GM23338 (cell line): Measurements from ENCODE around the gene YPEL3.

Source experiments
- CREB1 ChIP-seq: fragments of 250-450 bp; sonication (Bioruptor Pico); IDR thresholded peaks from 2 replicates; pipeline ENCODE4 v1.5.0; 2020; ENCODE audit warnings: low read depth, mild to moderate bottlenecking, moderate library complexity
- EZH2 ChIP-seq: fragments of 200-600 bp; sonication (generic); IDR thresholded peaks from one replicate; pipeline ENCODE4 v1.8.0; 2017; ENCODE audit warnings: antibody characterized with exemption, mild to moderate bottlenecking, low read depth; ENCODE audit not compliant: unreplicated experiment
- EZH2phosphoT487 ChIP-seq: fragments of 200-600 bp; sonication (generic); IDR thresholded peaks from one replicate; pipeline ENCODE4 v1.8.1; 2018; ENCODE audit warnings: antibody characterized with exemption; ENCODE audit not compliant: unreplicated experiment
- JUNB ChIP-seq: IDR thresholded peaks from one replicate; pipeline ENCODE4 v1.6.1; 2016; ENCODE audit warnings: antibody characterized with exemption; ENCODE audit not compliant: unreplicated experiment
- NANOG ChIP-seq: IDR thresholded peaks from 2 replicates; pipeline ENCODE4 v1.6.1; 2016; ENCODE audit warnings: antibody characterized with exemption, borderline replicate concordance
- POLR2AphosphoS5 ChIP-seq: IDR thresholded peaks from 2 replicates; pipeline ENCODE4 v1.6.1; 2016; ENCODE audit warnings: antibody characterized with exemption, low read depth
- STAT1 ChIP-seq: IDR thresholded peaks from one replicate; pipeline ENCODE4 v1.6.1; 2016; ENCODE audit warnings: antibody characterized with exemption; ENCODE audit not compliant: unreplicated experiment
- ZNF114 ChIP-seq: fragments of 250-450 bp; sonication (Bioruptor Pico); IDR thresholded peaks from 2 replicates; pipeline ENCODE4 v1.5.0; 2020; ENCODE audit warnings: mild to moderate bottlenecking, moderate library complexity
- ZNF331 ChIP-seq: fragments of 250-450 bp; sonication (Bioruptor Pico); IDR thresholded peaks from 2 replicates; pipeline ENCODE4 v1.5.0; 2020; ENCODE audit warnings: low read depth, mild to moderate bottlenecking, moderate library complexity
- TF ChIP-seq, protein P1 (sequence below), 2 experiments: fragments of 200-600 bp in 1 of 2; sonication (generic) in 1 of 2; conservative IDR thresholded peaks; 2 replicates each; pipeline versions ENCODE4 v1.5.1 to v1.6.1; 2016 to 2017; ENCODE audit warnings: antibody characterized with exemption in 2 of 2, low read depth in 2 of 2, mild to moderate bottlenecking in 2 of 2, moderate library complexity in 1 of 2
- TF ChIP-seq, protein P2 (sequence below): IDR thresholded peaks from 2 replicates; pipeline ENCODE4 v1.6.1; 2016; ENCODE audit warnings: antibody characterized with exemption
- TF ChIP-seq, protein P3 (sequence below): IDR thresholded peaks from one replicate; pipeline ENCODE4 v1.6.1; 2018; ENCODE audit warnings: antibody characterized with exemption; ENCODE audit not compliant: unreplicated experiment
- TF ChIP-seq, protein P4 (sequence below): fragments of 250-450 bp; sonication (Bioruptor Pico); IDR thresholded peaks from 2 replicates; pipeline ENCODE4 v1.5.0; 2020; ENCODE audit warnings: mild to moderate bottlenecking, moderate library complexity

DNA sequence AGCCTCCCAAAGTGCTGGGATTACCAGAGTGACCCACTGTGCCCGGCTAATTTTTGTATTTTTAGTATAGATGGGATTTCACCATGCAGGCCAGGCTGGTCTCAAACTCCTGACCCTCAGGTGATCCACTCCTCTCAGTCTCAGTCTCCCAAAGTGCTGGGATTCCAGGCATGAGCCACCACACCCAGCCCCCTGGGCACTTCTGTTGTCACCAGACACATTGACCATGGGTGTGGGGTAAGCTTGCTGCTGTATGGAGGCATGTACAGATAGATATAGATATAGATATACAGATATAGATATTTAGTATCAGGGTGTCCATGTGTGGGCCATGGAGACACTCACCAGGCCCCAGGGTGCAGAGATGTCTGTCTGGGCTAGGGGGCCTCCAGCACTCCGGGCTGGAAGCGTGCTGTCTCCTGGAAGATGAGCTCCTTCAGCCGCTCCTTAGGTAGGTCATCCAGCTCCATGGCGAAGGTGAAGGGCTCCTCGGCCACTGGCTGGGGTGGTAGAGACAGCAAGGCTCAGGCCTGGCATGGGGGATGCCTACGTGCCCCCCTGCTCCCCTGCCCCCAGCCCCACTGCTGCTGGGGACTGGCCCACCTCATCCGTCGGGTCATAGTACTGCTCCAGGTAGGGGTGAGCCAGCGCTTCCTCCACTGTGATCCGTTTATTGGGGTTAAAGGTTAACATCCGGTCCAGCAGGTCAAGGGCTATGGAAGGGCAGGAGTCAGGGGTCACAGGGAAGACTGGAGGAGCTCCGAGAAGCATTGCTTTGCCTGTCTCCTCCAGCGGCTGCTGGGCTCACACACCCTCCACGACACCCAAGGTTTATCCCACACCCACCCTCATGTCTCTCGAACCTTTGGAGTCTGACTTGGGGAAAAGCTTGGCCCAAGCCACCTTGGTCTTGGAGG, 20.5 kb upstream of the YPEL3 start:
- TF ChIP-seq, protein P1, sequence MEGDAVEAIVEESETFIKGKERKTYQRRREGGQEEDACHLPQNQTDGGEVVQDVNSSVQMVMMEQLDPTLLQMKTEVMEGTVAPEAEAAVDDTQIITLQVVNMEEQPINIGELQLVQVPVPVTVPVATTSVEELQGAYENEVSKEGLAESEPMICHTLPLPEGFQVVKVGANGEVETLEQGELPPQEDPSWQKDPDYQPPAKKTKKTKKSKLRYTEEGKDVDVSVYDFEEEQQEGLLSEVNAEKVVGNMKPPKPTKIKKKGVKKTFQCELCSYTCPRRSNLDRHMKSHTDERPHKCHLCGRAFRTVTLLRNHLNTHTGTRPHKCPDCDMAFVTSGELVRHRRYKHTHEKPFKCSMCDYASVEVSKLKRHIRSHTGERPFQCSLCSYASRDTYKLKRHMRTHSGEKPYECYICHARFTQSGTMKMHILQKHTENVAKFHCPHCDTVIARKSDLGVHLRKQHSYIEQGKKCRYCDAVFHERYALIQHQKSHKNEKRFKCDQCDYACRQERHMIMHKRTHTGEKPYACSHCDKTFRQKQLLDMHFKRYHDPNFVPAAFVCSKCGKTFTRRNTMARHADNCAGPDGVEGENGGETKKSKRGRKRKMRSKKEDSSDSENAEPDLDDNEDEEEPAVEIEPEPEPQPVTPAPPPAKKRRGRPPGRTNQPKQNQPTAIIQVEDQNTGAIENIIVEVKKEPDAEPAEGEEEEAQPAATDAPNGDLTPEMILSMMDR (conservative IDR thresholded peaks at IDR 0.05; ENCODE audit: low read depth in 2 of 2): no peak
- TF ChIP-seq EZH2 (no peak), POLR2AphosphoS5 (no peak), NANOG (no peak), CREB1 (CRISPR knock-in tag) (no peak), ZNF114 (CRISPR knock-in tag) (no peak), JUNB (no peak), EZH2phosphoT487 (no peak), STAT1 (no peak), ZNF331 (CRISPR knock-in tag) (no peak)
- TF ChIP-seq, protein P2, sequence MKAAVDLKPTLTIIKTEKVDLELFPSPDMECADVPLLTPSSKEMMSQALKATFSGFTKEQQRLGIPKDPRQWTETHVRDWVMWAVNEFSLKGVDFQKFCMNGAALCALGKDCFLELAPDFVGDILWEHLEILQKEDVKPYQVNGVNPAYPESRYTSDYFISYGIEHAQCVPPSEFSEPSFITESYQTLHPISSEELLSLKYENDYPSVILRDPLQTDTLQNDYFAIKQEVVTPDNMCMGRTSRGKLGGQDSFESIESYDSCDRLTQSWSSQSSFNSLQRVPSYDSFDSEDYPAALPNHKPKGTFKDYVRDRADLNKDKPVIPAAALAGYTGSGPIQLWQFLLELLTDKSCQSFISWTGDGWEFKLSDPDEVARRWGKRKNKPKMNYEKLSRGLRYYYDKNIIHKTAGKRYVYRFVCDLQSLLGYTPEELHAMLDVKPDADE: no peak
- TF ChIP-seq, protein P3, sequence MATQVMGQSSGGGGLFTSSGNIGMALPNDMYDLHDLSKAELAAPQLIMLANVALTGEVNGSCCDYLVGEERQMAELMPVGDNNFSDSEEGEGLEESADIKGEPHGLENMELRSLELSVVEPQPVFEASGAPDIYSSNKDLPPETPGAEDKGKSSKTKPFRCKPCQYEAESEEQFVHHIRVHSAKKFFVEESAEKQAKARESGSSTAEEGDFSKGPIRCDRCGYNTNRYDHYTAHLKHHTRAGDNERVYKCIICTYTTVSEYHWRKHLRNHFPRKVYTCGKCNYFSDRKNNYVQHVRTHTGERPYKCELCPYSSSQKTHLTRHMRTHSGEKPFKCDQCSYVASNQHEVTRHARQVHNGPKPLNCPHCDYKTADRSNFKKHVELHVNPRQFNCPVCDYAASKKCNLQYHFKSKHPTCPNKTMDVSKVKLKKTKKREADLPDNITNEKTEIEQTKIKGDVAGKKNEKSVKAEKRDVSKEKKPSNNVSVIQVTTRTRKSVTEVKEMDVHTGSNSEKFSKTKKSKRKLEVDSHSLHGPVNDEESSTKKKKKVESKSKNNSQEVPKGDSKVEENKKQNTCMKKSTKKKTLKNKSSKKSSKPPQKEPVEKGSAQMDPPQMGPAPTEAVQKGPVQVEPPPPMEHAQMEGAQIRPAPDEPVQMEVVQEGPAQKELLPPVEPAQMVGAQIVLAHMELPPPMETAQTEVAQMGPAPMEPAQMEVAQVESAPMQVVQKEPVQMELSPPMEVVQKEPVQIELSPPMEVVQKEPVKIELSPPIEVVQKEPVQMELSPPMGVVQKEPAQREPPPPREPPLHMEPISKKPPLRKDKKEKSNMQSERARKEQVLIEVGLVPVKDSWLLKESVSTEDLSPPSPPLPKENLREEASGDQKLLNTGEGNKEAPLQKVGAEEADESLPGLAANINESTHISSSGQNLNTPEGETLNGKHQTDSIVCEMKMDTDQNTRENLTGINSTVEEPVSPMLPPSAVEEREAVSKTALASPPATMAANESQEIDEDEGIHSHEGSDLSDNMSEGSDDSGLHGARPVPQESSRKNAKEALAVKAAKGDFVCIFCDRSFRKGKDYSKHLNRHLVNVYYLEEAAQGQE: no peak
- TF ChIP-seq, protein P4, sequence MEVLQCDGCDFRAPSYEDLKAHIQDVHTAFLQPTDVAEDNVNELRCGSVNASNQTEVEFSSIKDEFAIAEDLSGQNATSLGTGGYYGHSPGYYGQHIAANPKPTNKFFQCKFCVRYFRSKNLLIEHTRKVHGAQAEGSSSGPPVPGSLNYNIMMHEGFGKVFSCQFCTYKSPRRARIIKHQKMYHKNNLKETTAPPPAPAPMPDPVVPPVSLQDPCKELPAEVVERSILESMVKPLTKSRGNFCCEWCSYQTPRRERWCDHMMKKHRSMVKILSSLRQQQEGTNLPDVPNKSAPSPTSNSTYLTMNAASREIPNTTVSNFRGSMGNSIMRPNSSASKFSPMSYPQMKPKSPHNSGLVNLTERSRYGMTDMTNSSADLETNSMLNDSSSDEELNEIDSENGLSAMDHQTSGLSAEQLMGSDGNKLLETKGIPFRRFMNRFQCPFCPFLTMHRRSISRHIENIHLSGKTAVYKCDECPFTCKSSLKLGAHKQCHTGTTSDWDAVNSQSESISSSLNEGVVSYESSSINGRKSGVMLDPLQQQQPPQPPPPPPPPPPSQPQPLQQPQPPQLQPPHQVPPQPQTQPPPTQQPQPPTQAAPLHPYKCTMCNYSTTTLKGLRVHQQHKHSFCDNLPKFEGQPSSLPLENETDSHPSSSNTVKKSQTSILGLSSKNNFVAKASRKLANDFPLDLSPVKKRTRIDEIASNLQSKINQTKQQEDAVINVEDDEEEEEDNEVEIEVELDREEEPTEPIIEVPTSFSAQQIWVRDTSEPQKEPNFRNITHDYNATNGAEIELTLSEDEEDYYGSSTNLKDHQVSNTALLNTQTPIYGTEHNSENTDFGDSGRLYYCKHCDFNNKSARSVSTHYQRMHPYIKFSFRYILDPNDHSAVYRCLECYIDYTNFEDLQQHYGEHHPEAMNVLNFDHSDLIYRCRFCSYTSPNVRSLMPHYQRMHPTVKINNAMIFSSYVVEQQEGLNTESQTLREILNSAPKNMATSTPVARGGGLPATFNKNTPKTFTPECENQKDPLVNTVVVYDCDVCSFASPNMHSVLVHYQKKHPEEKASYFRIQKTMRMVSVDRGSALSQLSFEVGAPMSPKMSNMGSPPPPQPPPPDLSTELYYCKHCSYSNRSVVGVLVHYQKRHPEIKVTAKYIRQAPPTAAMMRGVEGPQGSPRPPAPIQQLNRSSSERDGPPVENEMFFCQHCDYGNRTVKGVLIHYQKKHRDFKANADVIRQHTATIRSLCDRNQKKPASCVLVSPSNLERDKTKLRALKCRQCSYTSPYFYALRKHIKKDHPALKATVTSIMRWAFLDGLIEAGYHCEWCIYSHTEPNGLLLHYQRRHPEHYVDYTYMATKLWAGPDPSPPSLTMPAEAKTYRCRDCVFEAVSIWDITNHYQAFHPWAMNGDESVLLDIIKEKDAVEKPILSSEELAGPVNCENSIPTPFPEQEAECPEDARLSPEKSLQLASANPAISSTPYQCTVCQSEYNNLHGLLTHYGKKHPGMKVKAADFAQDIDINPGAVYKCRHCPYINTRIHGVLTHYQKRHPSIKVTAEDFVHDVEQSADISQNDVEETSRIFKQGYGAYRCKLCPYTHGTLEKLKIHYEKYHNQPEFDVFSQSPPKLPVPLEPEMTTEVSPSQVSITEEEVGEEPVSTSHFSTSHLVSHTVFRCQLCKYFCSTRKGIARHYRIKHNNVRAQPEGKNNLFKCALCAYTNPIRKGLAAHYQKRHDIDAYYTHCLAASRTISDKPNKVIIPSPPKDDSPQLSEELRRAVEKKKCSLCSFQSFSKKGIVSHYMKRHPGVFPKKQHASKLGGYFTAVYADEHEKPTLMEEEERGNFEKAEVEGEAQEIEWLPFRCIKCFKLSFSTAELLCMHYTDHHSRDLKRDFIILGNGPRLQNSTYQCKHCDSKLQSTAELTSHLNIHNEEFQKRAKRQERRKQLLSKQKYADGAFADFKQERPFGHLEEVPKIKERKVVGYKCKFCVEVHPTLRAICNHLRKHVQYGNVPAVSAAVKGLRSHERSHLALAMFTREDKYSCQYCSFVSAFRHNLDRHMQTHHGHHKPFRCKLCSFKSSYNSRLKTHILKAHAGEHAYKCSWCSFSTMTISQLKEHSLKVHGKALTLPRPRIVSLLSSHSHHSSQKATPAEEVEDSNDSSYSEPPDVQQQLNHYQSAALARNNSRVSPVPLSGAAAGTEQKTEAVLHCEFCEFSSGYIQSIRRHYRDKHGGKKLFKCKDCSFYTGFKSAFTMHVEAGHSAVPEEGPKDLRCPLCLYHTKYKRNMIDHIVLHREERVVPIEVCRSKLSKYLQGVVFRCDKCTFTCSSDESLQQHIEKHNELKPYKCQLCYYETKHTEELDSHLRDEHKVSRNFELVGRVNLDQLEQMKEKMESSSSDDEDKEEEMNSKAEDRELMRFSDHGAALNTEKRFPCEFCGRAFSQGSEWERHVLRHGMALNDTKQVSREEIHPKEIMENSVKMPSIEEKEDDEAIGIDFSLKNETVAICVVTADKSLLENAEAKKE (CRISPR knock-in tag): no peak
